Breast epithelium (tissue), 3 donors: ENCODE results near the gene PTPRG.

Experiments
- POLR2A ChIP-seq: fragments of 450-650 bp; IDR thresholded peaks from one replicate; pipeline ENCODE4 v1.6.1; 2016; ENCODE audit warnings: antibody characterized with exemption, mild to moderate bottlenecking, moderate library complexity
- POLR2AphosphoS5 ChIP-seq, 3 donors: sonication (generic); formaldehyde crosslinking; IDR thresholded peaks; one replicate each; pipeline ENCODE4 v1.6.1; 2017; ENCODE audit warnings: antibody characterized with exemption in 3 of 3
- TF ChIP-seq, protein P1 (sequence below), 3 donors: fragments of 450-650 bp; IDR thresholded peaks; one replicate each; pipeline ENCODE4 v1.5.1; 2016 to 2017; ENCODE audit warnings: antibody characterized with exemption in 3 of 3, mild to moderate bottlenecking in 3 of 3, moderate library complexity in 3 of 3

DNA sequence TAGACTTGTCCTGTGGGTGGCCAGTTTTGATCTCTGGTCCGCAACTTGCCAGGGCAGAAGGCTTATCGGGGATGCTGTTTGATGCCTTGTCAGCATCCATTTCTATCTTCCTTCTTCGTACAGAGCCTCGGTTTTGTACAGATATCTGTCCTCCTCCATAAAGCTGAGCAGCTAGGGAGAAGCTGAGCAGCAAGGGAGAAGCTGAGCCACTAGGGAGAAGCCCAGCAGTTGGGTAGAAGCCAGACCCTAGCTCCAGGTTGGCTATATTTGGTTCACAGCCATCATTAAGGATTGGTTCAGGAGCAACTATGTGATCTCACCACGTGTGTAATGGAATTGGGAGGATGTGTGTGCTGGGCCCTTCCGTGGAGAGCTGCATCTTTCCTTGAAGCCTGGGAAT lies 46.7 kb downstream of the PTPRG start:
- TF ChIP-seq, protein P1, sequence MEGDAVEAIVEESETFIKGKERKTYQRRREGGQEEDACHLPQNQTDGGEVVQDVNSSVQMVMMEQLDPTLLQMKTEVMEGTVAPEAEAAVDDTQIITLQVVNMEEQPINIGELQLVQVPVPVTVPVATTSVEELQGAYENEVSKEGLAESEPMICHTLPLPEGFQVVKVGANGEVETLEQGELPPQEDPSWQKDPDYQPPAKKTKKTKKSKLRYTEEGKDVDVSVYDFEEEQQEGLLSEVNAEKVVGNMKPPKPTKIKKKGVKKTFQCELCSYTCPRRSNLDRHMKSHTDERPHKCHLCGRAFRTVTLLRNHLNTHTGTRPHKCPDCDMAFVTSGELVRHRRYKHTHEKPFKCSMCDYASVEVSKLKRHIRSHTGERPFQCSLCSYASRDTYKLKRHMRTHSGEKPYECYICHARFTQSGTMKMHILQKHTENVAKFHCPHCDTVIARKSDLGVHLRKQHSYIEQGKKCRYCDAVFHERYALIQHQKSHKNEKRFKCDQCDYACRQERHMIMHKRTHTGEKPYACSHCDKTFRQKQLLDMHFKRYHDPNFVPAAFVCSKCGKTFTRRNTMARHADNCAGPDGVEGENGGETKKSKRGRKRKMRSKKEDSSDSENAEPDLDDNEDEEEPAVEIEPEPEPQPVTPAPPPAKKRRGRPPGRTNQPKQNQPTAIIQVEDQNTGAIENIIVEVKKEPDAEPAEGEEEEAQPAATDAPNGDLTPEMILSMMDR (IDR thresholded peaks at IDR 0.05), result no peak
- TF ChIP-seq POLR2A (no peak), POLR2AphosphoS5 (IDR thresholded peaks at IDR 0.05) (no peak)
